ENCODE data around the gene CINP. TPM values are rescaled to one million over a fixed set of nuclear protein-coding genes. Genes with fewer than 3 reads are reported as not detected.

Gene CINP
- 34.5 TPM for polyA plus RNA-seq (2013, experiment 1 of 2)
- 32.4 TPM for polyA plus RNA-seq (2013, experiment 2 of 2)

DNA sequence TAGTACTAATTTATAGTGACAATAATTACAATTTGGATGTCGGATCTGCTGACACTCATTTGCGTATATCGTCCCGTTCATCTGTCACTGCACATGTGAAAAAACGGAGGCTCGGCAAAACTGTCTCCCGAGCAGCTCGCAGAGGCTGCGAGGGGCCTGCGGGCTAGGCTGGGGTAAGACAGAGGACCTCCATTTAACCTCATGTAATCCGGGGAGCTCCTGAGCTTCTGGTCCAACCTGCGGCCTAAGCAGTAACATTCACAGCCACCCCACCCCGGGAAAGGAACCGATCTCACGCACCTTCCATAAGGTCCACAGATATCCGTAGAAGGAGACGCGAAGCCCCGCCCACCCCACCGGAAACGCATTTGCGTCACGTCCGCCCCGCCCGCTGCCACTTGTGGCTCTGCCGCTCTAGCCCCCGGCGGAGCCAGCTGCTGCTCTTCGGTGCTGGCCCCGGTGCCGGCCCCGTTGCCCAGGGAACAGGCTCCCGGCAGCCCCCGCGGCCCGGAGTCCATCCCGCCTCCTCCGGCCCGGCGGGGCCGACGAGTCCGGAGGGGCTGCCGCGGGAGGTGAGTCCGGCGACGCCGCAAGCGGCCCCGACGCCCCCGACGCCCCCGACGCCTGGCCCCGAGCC lies at the start of gene CINP, which contains the start of gene TECPR2:
Gene CINP (minus strand): TSS at position 346 of the 637 bp plus-strand sequence. CDS start 39 bp downstream, at position 307.
Gene TECPR2 (plus strand): TSS at position 397 of the 637 bp plus-strand sequence. CDS start 13,781 bp downstream, outside the sequence.
- peak; percentile 96 for DNase-seq
- Histone ChIP-seq H3K9ac (ENCODE audit: low read length) (peak within 1 kb of the TSS; percentile 93), H3K79me1 (replicated peaks; ENCODE audit: low read length, poor library complexity, severe bottlenecking) (peaks cover 40% of the 10 kb centered on the region), H2BK12ac (ENCODE audit: low read length in 2 of 2) (peak within 1 kb of the TSS in 1 of 2 experiments; percentile 42), H3K27me3 (ENCODE audit: control insufficient read depth in 1 of 2, insufficient read depth in 1 of 2, low read length in 2 of 2) (no peaks in the 10 kb centered on the region), H4K91ac (ENCODE audit: low read length) (peak within 1 kb of the TSS; percentile 72), H2BK15ac (ENCODE audit: low read depth, poor library complexity, severe bottlenecking) (peak within 1 kb of the TSS; percentile 90), H2BK5ac (ENCODE audit: low read depth, low read length, poor library complexity, severe bottlenecking) (peak within 1 kb of the TSS; percentile 49), H3K36me3 (ENCODE audit: control insufficient read depth in 1 of 2, insufficient read depth in 2 of 2, low read depth in 1 of 2, low read length in 2 of 2) (peaks cover 4 to 26% of the 10 kb centered on the region in 2 experiments), H3K14ac (ENCODE audit: low read length in 2 of 2) (peak within 1 kb of the TSS in 1 of 2 experiments; percentile 96), H4K8ac (ENCODE audit: low read length) (peak within 1 kb of the TSS; percentile 92), H3K9me3 (ENCODE audit: control insufficient read depth, low read length) (no peaks in the 10 kb centered on the region), H3K27ac (ENCODE audit: low read length, poor library complexity, severe bottlenecking) (peak within 1 kb of the TSS; percentile 75), H3K4me3 (ENCODE audit: insufficient read depth in 1 of 2, low read depth in 1 of 2, low read length in 2 of 2) (peak within 1 kb of the TSS; percentile 86 to 92), H2BK120ac (ENCODE audit: low read depth, low read length) (no peak within 1 kb of the TSS), H3K4ac (ENCODE audit: low read depth in 1 of 2, low read length in 2 of 2) (peak within 1 kb of the TSS in 1 of 2 experiments; percentile 93), H3K23ac (ENCODE audit: low read length in 2 of 2) (peak within 1 kb of the TSS; percentile 46 to 100), H3K4me1 (ENCODE audit: control insufficient read depth, insufficient read depth, low read depth, low read length) (peaks cover 9% of the 10 kb centered on the region), H2AK5ac (ENCODE audit: low read length, severe bottlenecking) (no peak within 1 kb of the TSS), H2AFZ (ENCODE audit: low read depth, low read length) (peak within 1 kb of the TSS; percentile 96), H3K18ac (ENCODE audit: low read depth in 1 of 2, low read length in 2 of 2) (peak within 1 kb of the TSS; percentile 72 to 94), H3K4me2 (ENCODE audit: low read length, poor library complexity, severe bottlenecking) (peak within 1 kb of the TSS; percentile 93)
- 2% methylated on average over 30 of the region's 58 CpGs for WGBS

DNA sequence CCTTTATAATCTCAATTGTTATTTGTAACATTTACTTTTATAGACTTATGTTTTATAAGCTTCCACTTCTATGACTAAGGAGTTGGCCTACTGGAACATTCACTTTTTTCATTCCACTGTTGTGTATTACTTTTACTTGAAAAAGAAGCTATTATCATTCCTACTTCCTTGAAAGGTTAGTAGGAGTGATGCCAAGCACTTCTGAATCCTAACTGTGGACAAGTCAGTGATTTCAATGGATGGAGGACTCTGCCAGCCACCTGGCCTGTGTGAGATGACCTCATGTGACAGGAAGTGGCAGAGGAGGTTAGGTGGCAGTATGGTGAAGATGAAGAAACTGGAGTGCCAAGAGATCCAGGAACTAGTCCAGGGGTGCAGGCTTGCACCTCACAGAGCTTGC lies 46.0 kb upstream of the CINP start:
- Histone ChIP-seq H3K4ac (ENCODE audit: low read depth in 1 of 2, low read length in 2 of 2) (no peak overlapping the region), H3K79me1 (replicated peaks; ENCODE audit: low read length, poor library complexity, severe bottlenecking) (no peaks in the 10 kb centered on the region), H2BK120ac (ENCODE audit: low read depth, low read length) (no peak overlapping the region), H3K27ac (ENCODE audit: low read length, poor library complexity, severe bottlenecking) (no peak overlapping the region), H2BK5ac (ENCODE audit: low read depth, low read length, poor library complexity, severe bottlenecking) (no peak overlapping the region), H2BK15ac (ENCODE audit: low read depth, poor library complexity, severe bottlenecking) (no peak overlapping the region), H2AFZ (ENCODE audit: low read depth, low read length) (no peak overlapping the region), H4K91ac (ENCODE audit: low read length) (no peak overlapping the region), H3K23ac (ENCODE audit: low read length in 2 of 2) (no peak overlapping the region), H3K36me3 (ENCODE audit: control insufficient read depth in 1 of 2, insufficient read depth in 2 of 2, low read depth in 1 of 2, low read length in 2 of 2) (peaks cover 10 to 36% of the 10 kb centered on the region in 2 experiments), H2AK5ac (ENCODE audit: low read length, severe bottlenecking) (no peak overlapping the region), H4K8ac (ENCODE audit: low read length) (no peak overlapping the region), H3K14ac (ENCODE audit: low read length in 2 of 2) (no peak overlapping the region), H3K4me1 (ENCODE audit: control insufficient read depth, insufficient read depth, low read depth, low read length) (peaks cover 3% of the 10 kb centered on the region), H3K18ac (ENCODE audit: low read depth in 1 of 2, low read length in 2 of 2) (no peak overlapping the region), H3K27me3 (ENCODE audit: control insufficient read depth in 1 of 2, insufficient read depth in 1 of 2, low read length in 2 of 2) (no peaks in the 10 kb centered on the region), H3K4me3 (ENCODE audit: insufficient read depth in 1 of 2, low read depth in 1 of 2, low read length in 2 of 2) (no peak overlapping the region), H3K4me2 (ENCODE audit: low read length, poor library complexity, severe bottlenecking) (no peak overlapping the region), H2BK12ac (ENCODE audit: low read length in 2 of 2) (no peak overlapping the region), H3K9me3 (ENCODE audit: control insufficient read depth, low read length) (no peaks in the 10 kb centered on the region), H3K9ac (ENCODE audit: low read length) (no peak overlapping the region)
- no peak for DNase-seq

GRCh38 chr14:102407258-102407657 lies 44.6 kb upstream of the CINP start:
- no peak overlapping the region for H2BK120ac ChIP-seq (ENCODE audit: low read depth, low read length)
- no peak overlapping the region for H2BK15ac ChIP-seq (ENCODE audit: low read depth, poor library complexity, severe bottlenecking)
- H3K9ac ChIP-seq (ENCODE audit: low read length): no peak overlapping the region
- H2BK12ac ChIP-seq (ENCODE audit: low read length in 2 of 2): no peak overlapping the region
- H3K36me3 ChIP-seq (ENCODE audit: control insufficient read depth in 1 of 2, insufficient read depth in 2 of 2, low read depth in 1 of 2, low read length in 2 of 2): peaks cover 10 to 40% of the 10 kb centered on the region in 2 experiments
- H4K91ac ChIP-seq (ENCODE audit: low read length): no peak overlapping the region
- H3K23ac ChIP-seq (ENCODE audit: low read length in 2 of 2): no peak overlapping the region
- no peaks in the 10 kb centered on the region for H3K79me1 ChIP-seq (replicated peaks; ENCODE audit: low read length, poor library complexity, severe bottlenecking)
- H3K4me1 ChIP-seq (ENCODE audit: control insufficient read depth, insufficient read depth, low read depth, low read length): peaks cover 3% of the 10 kb centered on the region
- H3K27ac ChIP-seq (ENCODE audit: low read length, poor library complexity, severe bottlenecking): no peak overlapping the region
- no peak overlapping the region for H2BK5ac ChIP-seq (ENCODE audit: low read depth, low read length, poor library complexity, severe bottlenecking)
- H4K8ac ChIP-seq (ENCODE audit: low read length): no peak overlapping the region
- no peak overlapping the region for H3K18ac ChIP-seq (ENCODE audit: low read depth in 1 of 2, low read length in 2 of 2)
- no peak overlapping the region for H3K4me2 ChIP-seq (ENCODE audit: low read length, poor library complexity, severe bottlenecking)
- no peak for DNase-seq
- peaks cover 15% of the 10 kb centered on the region for H3K9me3 ChIP-seq (ENCODE audit: control insufficient read depth, low read length)
- no peak overlapping the region for H3K4me3 ChIP-seq (ENCODE audit: insufficient read depth in 1 of 2, low read depth in 1 of 2, low read length in 2 of 2)
- 93% methylated on average over 7 of the region's 7 CpGs for WGBS
- H3K27me3 ChIP-seq (ENCODE audit: control insufficient read depth in 1 of 2, insufficient read depth in 1 of 2, low read length in 2 of 2): no peaks in the 10 kb centered on the region
- no peak overlapping the region for H2AFZ ChIP-seq (ENCODE audit: low read depth, low read length)
- H2AK5ac ChIP-seq (ENCODE audit: low read length, severe bottlenecking): no peak overlapping the region
- H3K4ac ChIP-seq (ENCODE audit: low read depth in 1 of 2, low read length in 2 of 2): no peak overlapping the region
- no peak overlapping the region for H3K14ac ChIP-seq (ENCODE audit: low read length in 2 of 2)

- Histone ChIP-seq H3K9me3 (ENCODE audit: control insufficient read depth, low read length) (peaks cover 32% of the 10 kb centered on the region), H4K8ac (ENCODE audit: low read length) (no peak overlapping the region), H3K4ac (ENCODE audit: low read depth in 1 of 2, low read length in 2 of 2) (no peak overlapping the region)
Observed at GRCh38 chr14:102403028-102403427, 40.3 kb upstream of the CINP start.

More at GRCh38 chr14:102403028-102403427, 40.3 kb upstream of the CINP start:
- Histone ChIP-seq H3K4me3 (ENCODE audit: insufficient read depth in 1 of 2, low read depth in 1 of 2, low read length in 2 of 2) (peak overlapping the region in 1 of 2 experiments; percentile 19), H3K4me2 (ENCODE audit: low read length, poor library complexity, severe bottlenecking) (no peak overlapping the region), H3K23ac (ENCODE audit: low read length in 2 of 2) (no peak overlapping the region), H2BK5ac (ENCODE audit: low read depth, low read length, poor library complexity, severe bottlenecking) (no peak overlapping the region), H3K4me1 (ENCODE audit: control insufficient read depth, insufficient read depth, low read depth, low read length) (no peaks in the 10 kb centered on the region), H2BK12ac (ENCODE audit: low read length in 2 of 2) (no peak overlapping the region), H3K9ac (ENCODE audit: low read length) (no peak overlapping the region), H3K14ac (ENCODE audit: low read length in 2 of 2) (no peak overlapping the region), H2AK5ac (ENCODE audit: low read length, severe bottlenecking) (no peak overlapping the region), H3K36me3 (ENCODE audit: control insufficient read depth in 1 of 2, insufficient read depth in 2 of 2, low read depth in 1 of 2, low read length in 2 of 2) (peaks cover 10 to 28% of the 10 kb centered on the region in 2 experiments), H2BK120ac (ENCODE audit: low read depth, low read length) (no peak overlapping the region), H3K27me3 (ENCODE audit: control insufficient read depth in 1 of 2, insufficient read depth in 1 of 2, low read length in 2 of 2) (no peaks in the 10 kb centered on the region), H4K91ac (ENCODE audit: low read length) (no peak overlapping the region), H2BK15ac (ENCODE audit: low read depth, poor library complexity, severe bottlenecking) (no peak overlapping the region), H2AFZ (ENCODE audit: low read depth, low read length) (no peak overlapping the region), H3K79me1 (replicated peaks; ENCODE audit: low read length, poor library complexity, severe bottlenecking) (no peaks in the 10 kb centered on the region), H3K27ac (ENCODE audit: low read length, poor library complexity, severe bottlenecking) (no peak overlapping the region), H3K18ac (ENCODE audit: low read depth in 1 of 2, low read length in 2 of 2) (no peak overlapping the region)
- no peak for DNase-seq
